NB4 (cell line): Measurements from ENCODE around the gene MOXD1.
A peak's percentile ranks its signal among the peaks of the same experiment; 100 is the strongest.
"Not testable (repeated sequence)": the region's sequence is repeated elsewhere in the genome, so short reads cannot be mapped to it uniquely, and the experiment has no call there.

Source experiments
- DNase-seq: peaks from one replicate; pipeline ENCODE4 v3.0.0; 2010; ENCODE audit warnings: low read depth
- H3K4me3 ChIP-seq: one replicate; pipeline ENCODE4 v1.5.1; 2011; ENCODE audit warnings: mild to moderate bottlenecking, low read depth, low read length, moderate library complexity
- MYC ChIP-seq: IDR thresholded peaks from 2 replicates; pipeline ENCODE4 v1.6.1; 2011; ENCODE audit warnings: low read depth, low read length
- POLR2A ChIP-seq: IDR thresholded peaks from 2 replicates; pipeline ENCODE4 v1.6.1; 2011; ENCODE audit warnings: mild to moderate bottlenecking; ENCODE audit not compliant: insufficient read length; ENCODE audit errors: extremely low read depth
- TF ChIP-seq, protein P1 (sequence below): IDR thresholded peaks from 2 replicates; pipeline ENCODE4 v1.6.1; 2011; ENCODE audit warnings: low read depth, low read length
- TF ChIP-seq, protein P2 (sequence below): IDR thresholded peaks from one replicate; pipeline ENCODE4 v1.5.1; 2012; ENCODE audit warnings: low read depth, low read length

The MOXD1 gene

DNA sequence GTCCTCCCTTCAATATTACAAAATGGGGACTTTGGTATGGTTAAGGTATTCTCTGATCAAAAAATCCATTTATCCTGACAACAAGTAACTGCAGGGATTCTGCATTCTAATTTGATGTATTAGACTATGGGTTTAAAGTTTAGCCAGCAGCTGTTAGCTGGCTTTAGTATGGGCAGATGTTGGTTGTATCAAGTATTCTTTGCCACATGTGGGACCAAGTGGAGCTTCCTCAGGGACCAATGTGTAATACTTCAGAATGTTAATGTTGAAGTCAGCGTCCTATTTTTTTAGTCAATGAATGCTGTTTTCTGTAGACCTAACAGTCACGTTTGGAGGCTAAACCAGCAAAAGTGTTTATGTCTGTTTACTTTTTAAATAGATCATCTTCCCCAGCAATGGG lies 41.4 kb downstream of the MOXD1 start:
- DNase-seq: no peak
- TF ChIP-seq POLR2A (no peak), MYC (no peak)
- TF ChIP-seq, protein P1, sequence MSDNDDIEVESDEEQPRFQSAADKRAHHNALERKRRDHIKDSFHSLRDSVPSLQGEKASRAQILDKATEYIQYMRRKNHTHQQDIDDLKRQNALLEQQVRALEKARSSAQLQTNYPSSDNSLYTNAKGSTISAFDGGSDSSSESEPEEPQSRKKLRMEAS: no peak
- TF ChIP-seq, protein P2, sequence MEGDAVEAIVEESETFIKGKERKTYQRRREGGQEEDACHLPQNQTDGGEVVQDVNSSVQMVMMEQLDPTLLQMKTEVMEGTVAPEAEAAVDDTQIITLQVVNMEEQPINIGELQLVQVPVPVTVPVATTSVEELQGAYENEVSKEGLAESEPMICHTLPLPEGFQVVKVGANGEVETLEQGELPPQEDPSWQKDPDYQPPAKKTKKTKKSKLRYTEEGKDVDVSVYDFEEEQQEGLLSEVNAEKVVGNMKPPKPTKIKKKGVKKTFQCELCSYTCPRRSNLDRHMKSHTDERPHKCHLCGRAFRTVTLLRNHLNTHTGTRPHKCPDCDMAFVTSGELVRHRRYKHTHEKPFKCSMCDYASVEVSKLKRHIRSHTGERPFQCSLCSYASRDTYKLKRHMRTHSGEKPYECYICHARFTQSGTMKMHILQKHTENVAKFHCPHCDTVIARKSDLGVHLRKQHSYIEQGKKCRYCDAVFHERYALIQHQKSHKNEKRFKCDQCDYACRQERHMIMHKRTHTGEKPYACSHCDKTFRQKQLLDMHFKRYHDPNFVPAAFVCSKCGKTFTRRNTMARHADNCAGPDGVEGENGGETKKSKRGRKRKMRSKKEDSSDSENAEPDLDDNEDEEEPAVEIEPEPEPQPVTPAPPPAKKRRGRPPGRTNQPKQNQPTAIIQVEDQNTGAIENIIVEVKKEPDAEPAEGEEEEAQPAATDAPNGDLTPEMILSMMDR: no peak
- H3K4me3 ChIP-seq: no peak overlapping the region

DNA sequence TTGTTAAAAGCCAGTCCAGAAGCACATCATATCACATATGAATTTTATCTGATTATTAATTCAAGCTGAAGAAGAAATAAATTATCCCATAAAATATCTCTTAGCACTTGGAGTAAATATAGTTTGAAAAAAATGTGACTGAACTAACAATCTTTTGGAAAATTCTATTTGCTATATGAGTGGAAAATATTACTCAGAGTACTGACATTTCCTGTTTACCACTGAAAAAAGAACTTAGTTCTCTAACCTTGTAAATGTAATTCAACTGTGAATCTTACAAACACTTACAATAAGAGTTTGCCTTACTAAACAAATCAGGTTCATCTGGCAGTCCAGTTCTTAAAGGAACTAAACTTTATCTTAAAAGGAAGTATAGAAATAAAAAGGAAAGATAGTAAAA lies 44.2 kb downstream of the MOXD1 start:
- TF ChIP-seq, protein P2: no peak
- TF ChIP-seq, protein P1: no peak
- TF ChIP-seq POLR2A (no peak), MYC (no peak)
- DNase-seq: no peak
- no peak overlapping the region for H3K4me3 ChIP-seq

DNA sequence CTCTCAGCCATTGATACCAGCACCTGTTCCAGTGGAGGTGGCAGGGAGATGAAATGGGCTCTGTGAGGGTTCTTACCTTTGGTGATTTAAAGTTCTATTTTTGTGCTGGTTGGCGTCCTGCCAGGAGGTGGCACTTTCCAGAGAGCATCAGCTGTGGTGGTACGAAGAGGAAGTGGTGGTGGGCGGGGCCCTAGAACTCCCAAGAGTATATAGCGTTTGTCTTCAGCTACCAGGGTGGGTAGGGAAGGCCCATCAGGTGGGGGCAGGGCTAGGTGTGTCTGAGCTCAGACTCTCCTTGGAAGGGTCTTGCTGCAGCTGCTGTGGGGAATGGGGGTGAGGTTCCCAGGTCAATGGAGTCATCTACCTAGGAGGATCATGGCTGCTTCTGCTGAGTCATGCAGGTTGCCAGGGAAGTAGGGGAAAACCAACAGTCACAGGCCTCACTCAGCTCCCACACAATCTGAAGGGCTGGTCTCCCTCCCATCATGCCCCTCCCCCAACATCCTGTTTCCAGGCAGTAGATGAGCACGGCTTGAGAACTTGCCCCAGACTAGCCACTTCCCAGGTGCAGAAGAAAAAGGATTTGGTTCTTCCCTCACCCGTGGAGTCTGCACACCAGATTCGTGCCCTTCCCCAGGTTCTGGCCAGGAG lies 46.6 kb downstream of the MOXD1 start:
- TF ChIP-seq, protein P1: no peak
- TF ChIP-seq POLR2A (no peak), MYC (no peak)
- peak; percentile 60 for DNase-seq
- H3K4me3 ChIP-seq: no peak overlapping the region

DNA sequence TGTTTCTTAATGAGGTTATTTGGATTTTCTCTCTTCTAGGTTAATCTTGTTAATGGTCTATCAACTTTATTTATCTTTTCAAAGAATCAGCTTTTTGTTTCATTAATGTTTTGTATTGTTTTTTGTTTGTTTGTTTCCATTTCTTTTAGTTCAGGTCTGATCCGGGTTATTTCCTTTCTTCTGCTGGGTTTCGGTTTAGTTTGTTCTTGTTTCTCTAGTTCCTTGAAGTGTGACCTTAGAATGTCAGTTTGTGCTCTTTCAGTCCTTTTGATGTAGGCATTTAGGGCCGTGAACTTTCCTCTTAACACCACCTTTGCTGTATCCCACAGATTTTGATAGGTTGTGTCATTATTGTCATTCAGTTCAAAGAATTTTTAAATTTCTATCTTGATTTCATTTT lies 49.3 kb downstream of the MOXD1 start:
- H3K4me3 ChIP-seq, DNase-seq: not testable (repeated sequence)

DNA sequence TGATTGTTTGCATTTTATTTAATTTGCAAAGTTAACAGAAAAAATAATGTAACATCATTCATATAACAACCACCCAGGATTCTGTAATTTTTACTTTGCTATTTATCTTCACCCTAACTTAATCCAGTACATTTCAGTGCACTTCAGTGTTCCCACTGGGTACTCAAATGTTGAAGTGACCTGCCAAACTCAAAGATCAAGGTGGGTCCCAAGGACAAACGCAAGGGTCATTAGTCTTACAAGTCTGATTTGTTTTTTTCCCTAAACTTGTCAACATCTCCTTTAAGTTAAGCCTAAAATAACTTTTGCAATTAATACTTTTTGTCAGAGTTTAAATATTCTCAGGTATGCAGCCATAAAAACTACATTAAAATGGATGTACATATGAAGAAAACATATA lies 53.0 kb downstream of the MOXD1 start:
- no peak for TF ChIP-seq POLR2A
- TF ChIP-seq, protein P1: no peak
- TF ChIP-seq, protein P2: no peak
- no peak for TF ChIP-seq MYC
- no peak for DNase-seq

DNA sequence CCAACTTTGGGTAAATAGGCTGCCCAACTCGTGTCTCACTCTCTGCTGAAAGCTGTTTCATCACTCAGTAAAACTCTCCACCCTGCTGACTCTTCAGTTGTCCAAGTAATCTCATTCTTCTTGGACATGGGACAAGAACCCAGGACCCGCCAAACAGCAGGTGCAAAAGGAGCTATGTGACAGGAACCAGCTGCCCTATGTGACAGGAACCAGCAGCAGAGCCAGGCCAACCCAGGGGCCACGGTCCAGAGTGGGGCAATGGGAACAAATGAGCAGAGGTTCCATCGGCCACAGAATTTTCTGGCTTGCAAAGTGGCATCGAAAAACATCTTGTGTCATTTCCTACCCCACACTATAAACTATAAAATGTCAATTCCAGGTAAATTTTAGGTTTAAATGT lies 56.5 kb downstream of the MOXD1 start:
- TF ChIP-seq POLR2A: no peak
- no peak for TF ChIP-seq MYC
- TF ChIP-seq, protein P2: no peak
- TF ChIP-seq, protein P1: no peak
- no peak overlapping the region for H3K4me3 ChIP-seq
- no peak for DNase-seq

More for the DNA sequence above, 53.0 kb downstream of the MOXD1 start:
- no peak overlapping the region for H3K4me3 ChIP-seq

DNA sequence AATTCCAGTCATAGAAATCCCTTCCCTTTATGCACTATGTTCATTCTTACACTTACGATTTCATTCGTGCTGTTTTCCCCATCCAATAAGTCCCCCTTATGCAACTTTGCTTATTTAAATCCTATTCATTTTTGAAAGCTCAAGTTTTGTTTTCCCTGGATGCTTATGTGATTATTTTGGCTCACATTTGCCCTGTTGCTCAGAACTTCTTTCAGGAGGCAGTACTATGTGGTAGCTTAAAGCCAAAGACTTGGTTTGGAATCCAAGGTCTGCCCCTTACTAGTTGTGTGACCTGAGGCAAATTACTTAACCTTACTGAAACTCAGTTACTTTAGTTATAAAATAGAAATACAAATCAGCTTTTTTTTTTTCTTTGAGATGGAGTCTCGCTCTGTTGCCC lies 59.6 kb downstream of the MOXD1 start:
- DNase-seq: no peak
- TF ChIP-seq MYC (no peak), POLR2A (no peak)
- TF ChIP-seq, protein P2: no peak
- TF ChIP-seq, protein P1: no peak
- H3K4me3 ChIP-seq: no peak overlapping the region
